H1 (cell line): ENCODE results near the gene NFIA. TPM values are rescaled to one million over a fixed set of nuclear protein-coding genes. Genes with fewer than 3 reads are reported as not detected.

Source experiments
- CTCF ChIA-PET: fragments of 300-600 bp; sonication (Branson Sonifier 250); formaldehyde crosslinking; loops from one replicate; lab custom pipeline; 2021; ENCODE audit not compliant: partially characterized antibody; lab: Charles Lee
- POLR2A ChIA-PET: fragments of 300-600 bp; sonication (Branson Sonifier 250); formaldehyde crosslinking; loops from one replicate; lab custom pipeline; 2021; ENCODE audit warnings: inconsistent platforms; ENCODE audit not compliant: partially characterized antibody; lab: Charles Lee
- DNase-seq, 2 experiments: peaks; one replicate each; pipeline versions ENCODE4 v3.0.0 to v3.0.0-alpha.2; 2010 to 2022; ENCODE audit warnings: low spot score in 2 of 2, low read depth in 1 of 2, mixed read lengths in 1 of 2
- FAIRE-seq: peaks from 2 replicates; lab custom pipeline; 2011; peaks lifted over from hg19 to GRCh38; lab: Jason Lieb, UNC
- H2AFZ ChIP-seq: 2 replicates; pipeline ENCODE4 v1.8.1; 2012; ENCODE audit warnings: low read length, inconsistent platforms
- H2AK5ac ChIP-seq: 2 replicates; pipeline ENCODE4 v1.6.1; 2013; ENCODE audit warnings: low read depth, low read length
- H2BK120ac ChIP-seq: replicated peaks from 2 replicates; pipeline ENCODE3; 2013; ENCODE audit warnings: low read depth, low read length, inconsistent platforms
- H2BK12ac ChIP-seq: 2 replicates; pipeline ENCODE4 v1.6.1; 2013; ENCODE audit warnings: low read depth, low read length
- H2BK15ac ChIP-seq: 2 replicates; pipeline ENCODE4 v1.6.1; 2013; ENCODE audit warnings: low read length
- H2BK20ac ChIP-seq: 2 replicates; pipeline ENCODE4 v1.6.1; 2013; ENCODE audit warnings: low read length
- H2BK5ac ChIP-seq: 2 replicates; pipeline ENCODE4 v1.6.1; 2013; ENCODE audit warnings: low read depth, low read length
- H3K14ac ChIP-seq: 2 replicates; pipeline ENCODE4 v1.6.1; 2013; ENCODE audit warnings: inconsistent platforms; ENCODE audit not compliant: insufficient read length
- H3K18ac ChIP-seq: 2 replicates; pipeline ENCODE4 v1.6.1; 2013; ENCODE audit warnings: low read length; ENCODE audit errors: extremely low read depth
- H3K23ac ChIP-seq: 2 replicates; pipeline ENCODE4 v1.6.1; 2013; ENCODE audit warnings: inconsistent platforms; ENCODE audit not compliant: insufficient read length
- H3K23me2 ChIP-seq: 2 replicates; pipeline ENCODE4 v1.6.1; 2013; ENCODE audit warnings: low read depth, low read length
- H3K27ac ChIP-seq: 2 replicates; pipeline ENCODE4 v1.6.1; 2011; ENCODE audit warnings: low read depth, low read length, inconsistent platforms
- H3K27me3 ChIP-seq, 4 experiments: replicated peaks in 1 of 4; 1 replicate in 1 of 4; 2 replicates in 3 of 4; pipeline versions ENCODE4 v1.6.1 to v1.8.1; 2011 to 2013; ENCODE audit warnings: low read length in 3 of 4, mild to moderate bottlenecking in 3 of 4, inconsistent platforms in 2 of 4, mixed read lengths in 2 of 4, moderate library complexity in 1 of 4; ENCODE audit not compliant: control insufficient read depth in 3 of 4, insufficient read depth in 3 of 4; ENCODE audit errors: extremely low read depth in 1 of 4
- H3K36me3 ChIP-seq, 4 experiments: 2 replicates each; pipeline versions ENCODE4 v1.6.1 to v1.8.1; 2011 to 2013; ENCODE audit warnings: mild to moderate bottlenecking in 4 of 4, low read length in 3 of 4, moderate library complexity in 2 of 4, control low read depth in 1 of 4, inconsistent platforms in 1 of 4; ENCODE audit not compliant: insufficient read depth in 4 of 4, control insufficient read depth in 2 of 4
- H3K4ac ChIP-seq: replicated peaks from 2 replicates; pipeline ENCODE3; 2013; ENCODE audit warnings: low read length, low read depth, mixed read lengths, inconsistent platforms; ENCODE audit not compliant: insufficient read length
- H3K4me1 ChIP-seq, 4 experiments: replicated peaks in 1 of 4; 1 replicate in 1 of 4; 2 replicates in 3 of 4; pipeline versions ENCODE4 v1.6.1 to v1.8.1; 2011 to 2013; ENCODE audit warnings: low read length in 3 of 4, inconsistent platforms in 2 of 4, mixed read lengths in 1 of 4; ENCODE audit not compliant: insufficient read depth in 4 of 4, control insufficient read depth in 3 of 4
- H3K4me2 ChIP-seq, 2 experiments: 2 replicates each; pipeline versions ENCODE4 v1.6.1 to v1.8.1; 2011 to 2013; ENCODE audit warnings: low read depth in 2 of 2, low read length in 2 of 2, control low read depth in 1 of 2, inconsistent platforms in 1 of 2, mild to moderate bottlenecking in 1 of 2; ENCODE audit not compliant: insufficient read depth in 1 of 2
- H3K4me3 ChIP-seq, 4 experiments: fragments of 200-600, 300-600 bp in 1 of 4; sonication (generic), shearing (Covaris generic), sonication (Bioruptor Twin) in 1 of 4; 2 replicates each; pipeline versions ENCODE4 v1.5.1 to v1.8.1; 2011 to 2016; ENCODE audit warnings: low read length in 4 of 4, low read depth in 3 of 4, control low read depth in 2 of 4, inconsistent platforms in 2 of 4, mild to moderate bottlenecking in 2 of 4, mixed read lengths in 1 of 4, moderate library complexity in 1 of 4; ENCODE audit not compliant: insufficient read depth in 2 of 4; ENCODE audit errors: extremely low read depth in 1 of 4
- H3K56ac ChIP-seq: replicated peaks from 2 replicates; pipeline ENCODE3; 2013; ENCODE audit warnings: low read depth, mild to moderate bottlenecking, mixed read lengths, low read length, inconsistent platforms; ENCODE audit not compliant: insufficient read length
- H3K79me1 ChIP-seq: 2 replicates; pipeline ENCODE4 v1.6.1; 2013; ENCODE audit warnings: low read depth, low read length, control low read depth
- H3K79me2 ChIP-seq, 2 experiments: 2 replicates each; pipeline versions ENCODE4 v1.6.1 to v1.8.1; 2012 to 2013; ENCODE audit warnings: low read length in 2 of 2, mild to moderate bottlenecking in 2 of 2, inconsistent platforms in 1 of 2; ENCODE audit not compliant: insufficient read depth in 2 of 2, control insufficient read depth in 1 of 2
- H3K9ac ChIP-seq, 4 experiments: replicated peaks in 1 of 4; 1 replicate in 1 of 4; 2 replicates in 3 of 4; pipeline versions ENCODE4 v1.6.1 to v1.8.1; 2011 to 2013; ENCODE audit warnings: low read depth in 3 of 4, low read length in 3 of 4, control low read depth in 2 of 4, mild to moderate bottlenecking in 2 of 4, moderate library complexity in 2 of 4, inconsistent platforms in 1 of 4; ENCODE audit errors: extremely low read depth in 1 of 4
- H3K9me3 ChIP-seq, 2 experiments: 2 replicates each; pipeline versions ENCODE4 v1.6.1 to v1.8.1; 2012 to 2013; ENCODE audit warnings: mild to moderate bottlenecking in 2 of 2, moderate library complexity in 2 of 2, control low read depth in 1 of 2, inconsistent platforms in 1 of 2, low read depth in 1 of 2, low read length in 1 of 2, mixed read lengths in 1 of 2; ENCODE audit not compliant: insufficient read depth in 2 of 2
- H4K20me1 ChIP-seq, 2 experiments: replicated peaks in 1 of 2; 2 replicates each; pipeline versions ENCODE3 to v1.8.1; 2011 to 2013; ENCODE audit warnings: inconsistent platforms in 2 of 2, low read length in 2 of 2, mild to moderate bottlenecking in 1 of 2; ENCODE audit not compliant: insufficient read depth in 2 of 2, control insufficient read depth in 1 of 2
- H4K5ac ChIP-seq: 2 replicates; pipeline ENCODE4 v1.6.1; 2013; ENCODE audit warnings: low read length, low read depth, mixed read lengths, inconsistent platforms; ENCODE audit not compliant: insufficient read length
- H4K8ac ChIP-seq: 2 replicates; pipeline ENCODE4 v1.8.0; 2013; ENCODE audit warnings: mild to moderate bottlenecking, moderate library complexity, low read length, inconsistent platforms; ENCODE audit not compliant: insufficient read depth; ENCODE audit errors: extremely low read depth
- H4K91ac ChIP-seq: replicated peaks from 2 replicates; pipeline ENCODE3; 2013; ENCODE audit warnings: low read length, mixed read lengths, inconsistent platforms; ENCODE audit not compliant: insufficient read length
- BCL11A ChIP-seq, 2 experiments: IDR thresholded peaks; one replicate each; pipeline ENCODE4 v1.6.1; 2011; ENCODE audit warnings: low read depth in 2 of 2, low read length in 2 of 2, mild to moderate bottlenecking in 2 of 2
- BRCA1 ChIP-seq: IDR thresholded peaks from 2 replicates; pipeline ENCODE4 v1.6.1; 2012; ENCODE audit warnings: low read depth, low read length, improper control_type of control experiment
- CBX5 ChIP-seq: fragments of 300-800, 300-1000 bp; sonication (generic); IDR thresholded peaks from 2 replicates; pipeline ENCODE4 v1.7.1; 2016; ENCODE audit warnings: antibody characterized with exemption, low read length, low read depth
- CHD2 ChIP-seq: IDR thresholded peaks from 2 replicates; pipeline ENCODE4 v1.6.1; 2012; ENCODE audit warnings: low read length, improper control_type of control experiment
- CTBP2 ChIP-seq: IDR thresholded peaks from 2 replicates; pipeline ENCODE4 v1.7.0; 2011; ENCODE audit warnings: borderline replicate concordance, mild to moderate bottlenecking, moderate library complexity, mixed read lengths, low read length; ENCODE audit not compliant: insufficient read depth, insufficient read length
- HDAC2 ChIP-seq, 2 experiments: fragments of 300-600 bp in 1 of 2; sonication (generic) in 1 of 2; IDR thresholded peaks; 2 replicates each; pipeline ENCODE4 v1.6.1; 2011 to 2012; ENCODE audit warnings: low read depth in 2 of 2, low read length in 2 of 2, mild to moderate bottlenecking in 2 of 2, moderate library complexity in 2 of 2, borderline replicate concordance in 1 of 2, inconsistent platforms in 1 of 2
- JUND ChIP-seq: IDR thresholded peaks from 2 replicates; pipeline ENCODE4 v1.6.1; 2011; ENCODE audit warnings: mild to moderate bottlenecking, improper control_type of control experiment, low read length
- KDM1A ChIP-seq: fragments of 200-600, 300-600 bp; sonication (generic); IDR thresholded peaks from 2 replicates; pipeline ENCODE4 v1.7.1; 2016; ENCODE audit warnings: mild to moderate bottlenecking, low read length, borderline replicate concordance
- POU5F1 ChIP-seq: IDR thresholded peaks from 2 replicates; pipeline ENCODE4 v1.6.1; 2011; ENCODE audit warnings: low read depth, mild to moderate bottlenecking, low read length, moderate library complexity
- SP1 ChIP-seq: IDR thresholded peaks from 2 replicates; pipeline ENCODE4 v1.6.1; 2011; ENCODE audit warnings: low read depth, low read length
- SRF ChIP-seq: IDR thresholded peaks from 2 replicates; pipeline ENCODE4 v1.6.1; 2011; ENCODE audit warnings: mild to moderate bottlenecking, low read depth, low read length, moderate library complexity
- TEAD4 ChIP-seq: IDR thresholded peaks from 2 replicates; pipeline ENCODE4 v1.6.1; 2012; ENCODE audit warnings: low read depth, low read length, inconsistent platforms, mixed read lengths
- WGBS, 2 experiments: shearing (Covaris generic) in 1 of 2; methylation state at CpG; one replicate each; pipeline versions ENCODE4 v1.1.6 to v1.1.7; 2013 to 2015; ENCODE audit warnings: low lambda C conversion rate in 2 of 2, mixed read lengths in 2 of 2, inconsistent platforms in 1 of 2, low coverage in 1 of 2, missing lambda C conversion rate in 1 of 2; ENCODE audit not compliant: insufficient replicate concordance in 2 of 2, insufficient coverage in 1 of 2, insufficient read length in 1 of 2; ENCODE audit errors: extremely low coverage in 1 of 2, missing lambda C conversion rate in 1 of 2; 5-methylcytosine and 5-hydroxymethylcytosine counted together
- polyA plus RNA-seq, 7 experiments: library from polyadenylated mRNA; depleted of rRNA in 3 of 7; stranded (reverse) in 5 of 7; unstranded in 2 of 7; fragments of >200 nt in 5 of 7; fragments of 200-250 nt in 2 of 7; gene quantifications; 1 replicate in 5 of 7; 2 replicates in 1 of 7; 4 replicates in 1 of 7; pipeline versions ENCODE4 v1.2.1 to v1.2.3, GENCODE V29; 2011 to 2013; ENCODE audit warnings: missing spikeins in 2 of 7, mixed read lengths in 2 of 7
- total RNA-seq: library from RNA; stranded (reverse); fragmentation: NEBNext Ultra II Directional; extraction: Animal tissue kit (Norgen Biotek cat#: 25700); gene quantifications from 2 replicates; pipeline ENCODE4 v1.2.1, GENCODE V29; 2021

The NFIA gene
- total and polyA plus RNA-seq, 2 of the 8 experiments (the other 6 are each of a cell fraction or from before 2014, with no cell fraction given), result 1.8 to 2.3 TPM

DNA sequence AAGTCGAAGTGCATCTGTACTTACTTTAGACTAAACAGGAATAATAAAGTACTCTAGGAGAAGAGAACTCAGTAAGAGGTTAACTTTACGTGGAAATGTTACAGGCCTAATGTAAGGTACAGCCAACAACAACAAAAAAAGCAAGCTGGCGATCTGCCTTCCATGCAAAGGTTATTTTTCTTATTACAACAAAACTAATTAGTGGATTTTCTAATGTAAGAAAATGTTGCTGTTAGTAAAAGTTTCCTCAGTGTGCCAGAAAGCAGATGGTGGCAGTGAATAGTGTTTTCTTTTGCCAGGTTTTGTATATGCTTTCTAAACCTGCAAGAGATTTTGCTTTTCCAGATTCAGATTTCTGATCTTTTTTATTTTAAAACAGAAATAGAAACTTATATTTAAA is 179.2 kb downstream of the NFIA start:
- WGBS, 2 experiments, result 80% methylated on average over 3 of the region's 3 CpGs; no CpG with 5 or more reads in 1 of the 2 experiments
- no peaks in the 10 kb centered on the region for H3K23me2 ChIP-seq
- H3K79me2 ChIP-seq, result no peaks in the 10 kb centered on the region
- no peak overlapping the region for H2BK5ac ChIP-seq
- H2BK120ac ChIP-seq, result no peak overlapping the region
- H3K18ac ChIP-seq, result no peak overlapping the region
- FAIRE-seq, result no peak
- H3K27me3 ChIP-seq, result no peaks in the 10 kb centered on the region
- no peak overlapping the region for H2BK12ac ChIP-seq
- H3K4me1 ChIP-seq, result peaks cover 0 to 4% (median 0%) of the 10 kb centered on the region in 4 experiments; a peak in 2 of 7 replicates
- no peak overlapping the region for H3K4ac ChIP-seq
- H3K56ac ChIP-seq, result no peak overlapping the region
- no peak overlapping the region for H2BK20ac ChIP-seq
- no peak for DNase-seq
- no peak overlapping the region for H2AFZ ChIP-seq
- H2BK15ac ChIP-seq, result no peak overlapping the region
- no peaks in the 10 kb centered on the region for H4K20me1 ChIP-seq
- H3K23ac ChIP-seq, result no peak overlapping the region
- no peak overlapping the region for H4K5ac ChIP-seq
- no peak overlapping the region for H4K8ac ChIP-seq
- H3K4me2 ChIP-seq, result no peak overlapping the region
- ChIA-PET CTCF (interaction anchor here (0.6 kb wide), 1 partner anchor 217 kb away, joined by 3 read pairs; no protein-coding TSS in a partner anchor), POLR2A (no interaction called here)
- H3K79me1 ChIP-seq, result no peaks in the 10 kb centered on the region
- H3K27ac ChIP-seq, result no peak overlapping the region
- H3K14ac ChIP-seq, result no peak overlapping the region
- no peaks in the 10 kb centered on the region for H3K9me3 ChIP-seq
- no peak overlapping the region for H2AK5ac ChIP-seq
- H3K9ac ChIP-seq, result no peak overlapping the region
- no peaks in the 10 kb centered on the region for H3K36me3 ChIP-seq
- H4K91ac ChIP-seq, result no peak overlapping the region
- H3K4me3 ChIP-seq, result no peak overlapping the region
- no peak for TF ChIP-seq KDM1A
- TF ChIP-seq POU5F1, result no peak
- no peak for TF ChIP-seq SRF
- TF ChIP-seq SP1, result no peak
- TF ChIP-seq BCL11A (IDR thresholded peaks at IDR 0.05; ENCODE audit: low read depth in 2 of 2, low read length in 2 of 2), result no peak
- TF ChIP-seq CHD2, result no peak
- no peak for TF ChIP-seq JUND
- TF ChIP-seq CTBP2, result no peak
- TF ChIP-seq HDAC2 (IDR thresholded peaks at IDR 0.05; ENCODE audit: borderline replicate concordance in 1 of 2, low read depth in 2 of 2, low read length in 2 of 2), result no peak
- no peak for TF ChIP-seq CBX5
- TF ChIP-seq TEAD4, result no peak
- TF ChIP-seq BRCA1, result no peak
